NB4 (cell line): ENCODE measurements around the gene CAMSAP1.

Experiments
- MYC ChIP-seq: IDR thresholded peaks from 2 replicates; pipeline ENCODE4 v1.6.1; 2011; ENCODE audit warnings: low read depth, low read length
- POLR2A ChIP-seq: IDR thresholded peaks from 2 replicates; pipeline ENCODE4 v1.6.1; 2011; ENCODE audit warnings: mild to moderate bottlenecking; ENCODE audit not compliant: insufficient read length; ENCODE audit errors: extremely low read depth
- TF ChIP-seq, protein P1 (sequence below): IDR thresholded peaks from one replicate; pipeline ENCODE4 v1.5.1; 2012; ENCODE audit warnings: low read depth, low read length

DNA sequence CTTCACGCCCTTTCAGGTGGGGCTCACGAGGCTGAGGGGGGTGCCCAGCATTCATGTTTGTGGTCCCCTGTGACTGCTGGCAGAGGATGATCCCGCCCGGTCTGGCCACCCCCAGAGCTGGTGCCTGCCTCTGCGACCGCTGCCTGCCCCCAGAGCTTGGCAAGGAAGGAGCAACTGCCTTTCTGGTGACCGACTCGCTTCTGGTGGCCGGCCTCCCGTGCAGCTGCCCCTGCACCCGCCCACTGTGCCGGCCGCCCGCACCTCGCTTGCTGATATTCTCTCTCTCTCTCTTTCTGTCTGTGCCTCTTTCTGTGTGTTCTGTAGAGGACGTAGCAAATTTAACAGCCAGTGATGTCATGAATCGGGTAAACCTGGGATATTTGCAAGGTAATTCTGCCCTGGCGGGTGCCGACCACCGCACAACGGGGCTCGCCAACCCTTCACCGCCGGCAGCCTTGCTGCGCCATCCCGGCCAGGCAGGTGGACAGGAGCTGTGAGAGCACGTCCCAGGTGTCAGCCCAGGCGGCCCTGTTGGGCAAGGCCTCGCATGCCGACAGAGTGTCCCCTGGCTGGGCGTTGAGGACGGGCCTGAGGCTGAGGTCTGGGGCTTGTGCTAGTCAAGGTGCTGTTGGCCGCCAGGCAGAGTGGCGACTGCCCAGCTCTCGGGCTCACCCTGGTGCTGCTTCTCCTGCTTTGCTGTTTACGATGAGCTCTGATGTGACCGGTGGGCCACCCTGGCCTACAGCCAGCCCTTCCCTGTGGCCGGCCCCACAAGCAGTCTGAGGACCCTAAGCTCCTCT lies 119.4 kb downstream of the CAMSAP1 start:
- TF ChIP-seq MYC (no peak), POLR2A (no peak)
- TF ChIP-seq, protein P1, sequence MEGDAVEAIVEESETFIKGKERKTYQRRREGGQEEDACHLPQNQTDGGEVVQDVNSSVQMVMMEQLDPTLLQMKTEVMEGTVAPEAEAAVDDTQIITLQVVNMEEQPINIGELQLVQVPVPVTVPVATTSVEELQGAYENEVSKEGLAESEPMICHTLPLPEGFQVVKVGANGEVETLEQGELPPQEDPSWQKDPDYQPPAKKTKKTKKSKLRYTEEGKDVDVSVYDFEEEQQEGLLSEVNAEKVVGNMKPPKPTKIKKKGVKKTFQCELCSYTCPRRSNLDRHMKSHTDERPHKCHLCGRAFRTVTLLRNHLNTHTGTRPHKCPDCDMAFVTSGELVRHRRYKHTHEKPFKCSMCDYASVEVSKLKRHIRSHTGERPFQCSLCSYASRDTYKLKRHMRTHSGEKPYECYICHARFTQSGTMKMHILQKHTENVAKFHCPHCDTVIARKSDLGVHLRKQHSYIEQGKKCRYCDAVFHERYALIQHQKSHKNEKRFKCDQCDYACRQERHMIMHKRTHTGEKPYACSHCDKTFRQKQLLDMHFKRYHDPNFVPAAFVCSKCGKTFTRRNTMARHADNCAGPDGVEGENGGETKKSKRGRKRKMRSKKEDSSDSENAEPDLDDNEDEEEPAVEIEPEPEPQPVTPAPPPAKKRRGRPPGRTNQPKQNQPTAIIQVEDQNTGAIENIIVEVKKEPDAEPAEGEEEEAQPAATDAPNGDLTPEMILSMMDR, result no peak
